ENCODE measurements around the gene ICAM1. TPM values are rescaled to one million over a fixed set of nuclear protein-coding genes. Genes with fewer than 3 reads are reported as not detected.

Gene ICAM1
- total RNA-seq, 5 donors from 2014 or later (not counting 1 experiment from before 2014, with no cell fraction given) = 4.2 to 11.0 (median 5.9) TPM

- Histone ChIP-seq H3K27ac (ENCODE audit: low read length) (no peak overlapping the region), H3K27me3 (replicated peaks in 1 of 2; ENCODE audit: control insufficient read depth in 2 of 2, extremely low read depth in 1 of 2, insufficient read depth in 2 of 2, low read length in 1 of 2) (peaks cover 3 to 29% of the 10 kb centered on the region in 2 experiments), H3K36me3 (ENCODE audit: control insufficient read depth in 2 of 2, extremely low read depth in 1 of 2, insufficient read depth in 1 of 2, low read length in 1 of 2) (peaks cover 0 to 35% of the 10 kb centered on the region in 2 donors), H3K9me3 (no peaks in the 10 kb centered on the region), H3K4me1 (ENCODE audit: control insufficient read depth in 1 of 2, extremely low read depth in 1 of 2, insufficient read depth in 2 of 2, low read length in 2 of 2) (peaks cover 13 to 44% of the 10 kb centered on the region in 2 experiments), H3K4me3 (ENCODE audit: control insufficient read depth in 1 of 2, extremely low read depth in 1 of 2, low read length in 1 of 2) (no peak overlapping the region)
- no peak overlapping the region for H3K27ac Mint-ChIP-seq
- ChIA-PET CTCF (no interaction called here), POLR2A (no interaction called here)
- H3K27me3 Mint-ChIP-seq = peaks cover 4 to 18% of the 10 kb centered on the region in 2 donors
- H3K36me3 Mint-ChIP-seq = peaks cover 29% of the 10 kb centered on the region
- H3K4me1 Mint-ChIP-seq = peaks cover 35 to 41% (median 37%) of the 10 kb centered on the region in 3 donors
- H3K4me3 Mint-ChIP-seq = no peak overlapping the region
- 96% methylated on average over 34 of the region's 34 CpGs for WGBS (ENCODE audit: insufficient coverage)
- H3K9me3 Mint-ChIP-seq = no peaks in the 10 kb centered on the region
- no peak for ATAC-seq (replicated peaks in 1 of 4)
- DNase-seq = no peak
These were observed 13.4 kb downstream of the ICAM1 start for GRCh38 chr19:10284065-10284959.

GRCh38 chr19:10284960-10285278, 14.0 kb downstream of the ICAM1 start:
- CTCF ChIA-PET = no interaction called here
- peaks cover 14 to 46% of the 10 kb centered on the region in 2 experiments for H3K4me1 ChIP-seq (ENCODE audit: control insufficient read depth in 1 of 2, extremely low read depth in 1 of 2, insufficient read depth in 2 of 2, low read length in 2 of 2)
- peaks cover 3 to 35% of the 10 kb centered on the region in 2 experiments for H3K27me3 ChIP-seq (replicated peaks in 1 of 2; ENCODE audit: control insufficient read depth in 2 of 2, extremely low read depth in 1 of 2, insufficient read depth in 2 of 2, low read length in 1 of 2)
- peaks cover 32 to 39% (median 36%) of the 10 kb centered on the region in 3 donors for H3K4me1 Mint-ChIP-seq
- peaks cover 27% of the 10 kb centered on the region for H3K36me3 Mint-ChIP-seq
- POLR2A ChIA-PET = no interaction called here
- no peak overlapping the region for H3K4me3 ChIP-seq (ENCODE audit: control insufficient read depth in 1 of 2, extremely low read depth in 1 of 2, low read length in 1 of 2)
- H3K4me3 Mint-ChIP-seq = peak overlapping the region in 1 of 3 donors; percentile 7
- H3K36me3 ChIP-seq (ENCODE audit: control insufficient read depth in 2 of 2, extremely low read depth in 1 of 2, insufficient read depth in 1 of 2, low read length in 1 of 2) = peaks cover 0 to 35% of the 10 kb centered on the region in 2 donors
- no peaks in the 10 kb centered on the region for H3K9me3 Mint-ChIP-seq
- H3K27ac Mint-ChIP-seq = no peak overlapping the region
- peaks cover 4 to 20% of the 10 kb centered on the region in 2 donors for H3K27me3 Mint-ChIP-seq
- DNase-seq (no peak), ATAC-seq (replicated peaks in 1 of 4) (no peak)
- H3K9me3 ChIP-seq = no peaks in the 10 kb centered on the region
- no peak overlapping the region for H3K27ac ChIP-seq (ENCODE audit: low read length)
- 94% methylated on average over 13 of the region's 13 CpGs for WGBS (ENCODE audit: insufficient coverage)

- H3K4me3 ChIP-seq (ENCODE audit: control insufficient read depth in 1 of 2, extremely low read depth in 1 of 2, low read length in 1 of 2) = no peak overlapping the region
- ATAC-seq (replicated peaks in 1 of 4) = no peak
- Mint-ChIP-seq H3K4me3 (peak overlapping the region in 1 of 3 donors; percentile 7), H3K36me3 (peaks cover 25% of the 10 kb centered on the region), H3K9me3 (no peaks in the 10 kb centered on the region), H3K27me3 (peaks cover 7 to 25% of the 10 kb centered on the region in 2 donors), H3K4me1 (peaks cover 35 to 42% (median 37%) of the 10 kb centered on the region in 3 donors), H3K27ac (no peak overlapping the region)
- H3K27me3 ChIP-seq (replicated peaks in 1 of 2; ENCODE audit: control insufficient read depth in 2 of 2, extremely low read depth in 1 of 2, insufficient read depth in 2 of 2, low read length in 1 of 2) = peaks cover 5 to 40% of the 10 kb centered on the region in 2 experiments
- DNase-seq = no peak
- H3K4me1 ChIP-seq (ENCODE audit: control insufficient read depth in 1 of 2, extremely low read depth in 1 of 2, insufficient read depth in 2 of 2, low read length in 2 of 2) = peaks cover 19 to 46% of the 10 kb centered on the region in 2 experiments
- no peak overlapping the region for H3K27ac ChIP-seq (ENCODE audit: low read length)
- ChIA-PET CTCF (no interaction called here), POLR2A (interaction anchor here (0.5 to 0.6 kb wide), 2 partner anchors 14 to 59 kb away, joined by 3 read pairs; partner anchors contain the start of gene ICAM1 (in 1 of the 2))
- WGBS (ENCODE audit: insufficient coverage) = 100% methylated on average over 3 of the region's 4 CpGs
- no peaks in the 10 kb centered on the region for H3K9me3 ChIP-seq
- peaks cover 0 to 35% of the 10 kb centered on the region in 2 donors for H3K36me3 ChIP-seq (ENCODE audit: control insufficient read depth in 2 of 2, extremely low read depth in 1 of 2, insufficient read depth in 1 of 2, low read length in 1 of 2)
These were observed 14.5 kb downstream of the ICAM1 start for GRCh38 chr19:10285393-10285792.

- 9% methylated on average over 56 of the region's 59 CpGs for WGBS (ENCODE audit: insufficient coverage)
- peaks cover 9 to 57% of the 10 kb centered on the region in 2 experiments for H3K27me3 ChIP-seq (replicated peaks in 1 of 2; ENCODE audit: control insufficient read depth in 2 of 2, extremely low read depth in 1 of 2, insufficient read depth in 2 of 2, low read length in 1 of 2)
- Mint-ChIP-seq H3K27ac (peak within 1 kb of the TSS in 1 of 2 donors; percentile 2), H3K4me1 (peaks cover 51 to 58% (median 52%) of the 10 kb centered on the region in 3 donors), H3K27me3 (peaks cover 15 to 40% of the 10 kb centered on the region in 2 donors), H3K9me3 (no peaks in the 10 kb centered on the region), H3K4me3 (peak within 1 kb of the TSS; percentile 44 to 72 (median 64)), H3K36me3 (peaks cover 25% of the 10 kb centered on the region)
- H3K4me1 ChIP-seq (ENCODE audit: control insufficient read depth in 1 of 2, extremely low read depth in 1 of 2, insufficient read depth in 2 of 2, low read length in 2 of 2) = peaks cover 24 to 61% of the 10 kb centered on the region in 2 experiments
- no peak within 1 kb of the TSS for H3K27ac ChIP-seq (ENCODE audit: low read length)
- H3K36me3 ChIP-seq (ENCODE audit: control insufficient read depth in 2 of 2, extremely low read depth in 1 of 2, insufficient read depth in 1 of 2, low read length in 1 of 2) = peaks cover 0 to 32% of the 10 kb centered on the region in 2 donors
- CTCF ChIA-PET = interaction anchor here (0.5 to 2.9 kb wide), 6 partner anchors 10 to 848 kb away, joined by 3 to 22 read pairs (median 4); partner anchors contain the start of gene ICAM1 (in 1 of the 2)
- H3K9me3 ChIP-seq = no peaks in the 10 kb centered on the region
- H3K4me3 ChIP-seq (ENCODE audit: control insufficient read depth in 1 of 2, extremely low read depth in 1 of 2, low read length in 1 of 2) = peak within 1 kb of the TSS; percentile 30 to 46
- ATAC-seq (replicated peaks in 1 of 4) (peak in 3 of 4 experiments; percentile 21 to 38 (median 29)), DNase-seq (peak in 5 of 35 experiments; percentile 6 to 39 (median 25))
- POLR2A ChIA-PET = no interaction called here
These were observed 16.1 kb downstream of the ICAM1 start, which contains the start of gene ICAM4 for GRCh38 chr19:10286803-10287737. TSS of gene ICAM4 (plus strand) at chr19:10286955. CDS start at chr19:10287013, 58 bp downstream.

- Mint-ChIP-seq H3K27ac (no peak overlapping the region), H3K27me3 (peaks cover 23 to 57% of the 10 kb centered on the region in 2 donors), H3K36me3 (peaks cover 21% of the 10 kb centered on the region), H3K4me1 (peaks cover 62 to 72% (median 64%) of the 10 kb centered on the region in 3 donors), H3K4me3 (peak overlapping the region; percentile 70 to 88 (median 70)), H3K9me3 (no peaks in the 10 kb centered on the region)
- Histone ChIP-seq H3K36me3 (ENCODE audit: control insufficient read depth in 2 of 2, extremely low read depth in 1 of 2, insufficient read depth in 1 of 2, low read length in 1 of 2) (peaks cover 0 to 24% of the 10 kb centered on the region in 2 donors), H3K27me3 (replicated peaks in 1 of 2; ENCODE audit: control insufficient read depth in 2 of 2, extremely low read depth in 1 of 2, insufficient read depth in 2 of 2, low read length in 1 of 2) (peaks cover 12 to 73% of the 10 kb centered on the region in 2 experiments), H3K27ac (ENCODE audit: low read length) (no peak overlapping the region), H3K4me3 (ENCODE audit: control insufficient read depth in 1 of 2, extremely low read depth in 1 of 2, low read length in 1 of 2) (peak overlapping the region; percentile 49 to 72), H3K9me3 (no peaks in the 10 kb centered on the region), H3K4me1 (ENCODE audit: control insufficient read depth in 1 of 2, extremely low read depth in 1 of 2, insufficient read depth in 2 of 2, low read length in 2 of 2) (peaks cover 30 to 78% of the 10 kb centered on the region in 2 experiments)
- CTCF ChIA-PET = interaction anchor here (0.5 to 2.9 kb wide), 6 partner anchors 17 to 258 kb away, joined by 3 to 22 read pairs (median 4); partner anchors contain the start of genes ICAM1 (in 1 of the 2) and TYK2 (in 1 of the 2)
- DNase-seq (peak in 5 of 35 experiments; percentile 9 to 37 (median 18)), ATAC-seq (replicated peaks in 1 of 4) (peak in 1 of 4 experiments; percentile 10)
- POLR2A ChIA-PET = interaction anchor here in 1 of 2 donors (0.5 to 0.7 kb wide), 2 partner anchors 84 to 92 kb away, joined by 4 to 5 read pairs; partner anchors contain the start of gene TYK2
- WGBS (ENCODE audit: insufficient coverage) = 9% methylated on average over 9 of the region's 23 CpGs
These were observed 17.8 kb downstream of the ICAM1 start for GRCh38 chr19:10288662-10289166.

Measured in T-cell (primary cell).